ENCODE measurements around the gene CACNA1B.

CACNA1B gene

DNA sequence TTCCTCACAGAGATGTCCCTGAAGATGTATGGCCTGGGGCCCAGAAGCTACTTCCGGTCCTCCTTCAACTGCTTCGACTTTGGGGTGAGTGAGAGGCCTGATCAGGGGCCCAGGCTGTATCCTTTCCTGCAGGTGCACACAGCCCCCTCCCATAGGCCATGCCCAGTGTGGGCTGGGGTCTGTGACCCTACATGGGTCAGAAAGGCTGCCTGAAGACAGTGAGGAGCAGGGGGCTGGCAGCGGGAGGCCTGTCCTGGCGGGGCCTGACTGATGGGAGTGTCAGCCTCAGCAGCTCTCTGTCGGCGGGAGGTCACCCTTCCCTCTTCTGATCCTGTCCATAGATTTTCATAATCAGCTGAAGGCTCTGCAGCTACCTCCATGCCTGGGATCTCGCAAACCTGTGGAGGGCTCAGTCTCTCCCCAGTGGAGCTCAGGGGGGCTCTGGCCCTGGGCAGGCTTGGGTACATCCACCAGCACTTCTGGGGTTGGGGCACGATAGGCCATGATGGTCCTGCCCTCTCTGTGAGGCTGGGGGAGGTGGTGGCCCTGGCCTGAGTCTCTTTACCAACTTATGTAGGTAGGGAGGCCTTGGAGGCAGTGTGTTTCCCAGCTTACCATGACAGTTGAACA is 98.5 kb downstream of the CACNA1B start:
- no peak for TF ChIP-seq CEBPB (IDR thresholded peaks at IDR 0.05)
- TF ChIP-seq, protein P1, sequence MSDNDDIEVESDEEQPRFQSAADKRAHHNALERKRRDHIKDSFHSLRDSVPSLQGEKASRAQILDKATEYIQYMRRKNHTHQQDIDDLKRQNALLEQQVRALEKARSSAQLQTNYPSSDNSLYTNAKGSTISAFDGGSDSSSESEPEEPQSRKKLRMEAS (IDR thresholded peaks at IDR 0.05): no peak
- TF ChIP-seq CREB1 (IDR thresholded peaks at IDR 0.05; ENCODE audit: low read depth): no peak
- TF ChIP-seq TAF1 (IDR thresholded peaks at IDR 0.05; ENCODE audit: low read depth): no peak
- TF ChIP-seq FOXM1 (IDR thresholded peaks at IDR 0.05; ENCODE audit: borderline replicate concordance, low read depth): no peak
- no peak for TF ChIP-seq ZBTB7A (IDR thresholded peaks at IDR 0.05; ENCODE audit: low read depth)
- TF ChIP-seq NFIC (IDR thresholded peaks at IDR 0.05): no peak
- TF ChIP-seq, protein P2, sequence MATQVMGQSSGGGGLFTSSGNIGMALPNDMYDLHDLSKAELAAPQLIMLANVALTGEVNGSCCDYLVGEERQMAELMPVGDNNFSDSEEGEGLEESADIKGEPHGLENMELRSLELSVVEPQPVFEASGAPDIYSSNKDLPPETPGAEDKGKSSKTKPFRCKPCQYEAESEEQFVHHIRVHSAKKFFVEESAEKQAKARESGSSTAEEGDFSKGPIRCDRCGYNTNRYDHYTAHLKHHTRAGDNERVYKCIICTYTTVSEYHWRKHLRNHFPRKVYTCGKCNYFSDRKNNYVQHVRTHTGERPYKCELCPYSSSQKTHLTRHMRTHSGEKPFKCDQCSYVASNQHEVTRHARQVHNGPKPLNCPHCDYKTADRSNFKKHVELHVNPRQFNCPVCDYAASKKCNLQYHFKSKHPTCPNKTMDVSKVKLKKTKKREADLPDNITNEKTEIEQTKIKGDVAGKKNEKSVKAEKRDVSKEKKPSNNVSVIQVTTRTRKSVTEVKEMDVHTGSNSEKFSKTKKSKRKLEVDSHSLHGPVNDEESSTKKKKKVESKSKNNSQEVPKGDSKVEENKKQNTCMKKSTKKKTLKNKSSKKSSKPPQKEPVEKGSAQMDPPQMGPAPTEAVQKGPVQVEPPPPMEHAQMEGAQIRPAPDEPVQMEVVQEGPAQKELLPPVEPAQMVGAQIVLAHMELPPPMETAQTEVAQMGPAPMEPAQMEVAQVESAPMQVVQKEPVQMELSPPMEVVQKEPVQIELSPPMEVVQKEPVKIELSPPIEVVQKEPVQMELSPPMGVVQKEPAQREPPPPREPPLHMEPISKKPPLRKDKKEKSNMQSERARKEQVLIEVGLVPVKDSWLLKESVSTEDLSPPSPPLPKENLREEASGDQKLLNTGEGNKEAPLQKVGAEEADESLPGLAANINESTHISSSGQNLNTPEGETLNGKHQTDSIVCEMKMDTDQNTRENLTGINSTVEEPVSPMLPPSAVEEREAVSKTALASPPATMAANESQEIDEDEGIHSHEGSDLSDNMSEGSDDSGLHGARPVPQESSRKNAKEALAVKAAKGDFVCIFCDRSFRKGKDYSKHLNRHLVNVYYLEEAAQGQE (IDR thresholded peaks at IDR 0.05; ENCODE audit: low read depth): no peak
- TF ChIP-seq, protein P3, sequence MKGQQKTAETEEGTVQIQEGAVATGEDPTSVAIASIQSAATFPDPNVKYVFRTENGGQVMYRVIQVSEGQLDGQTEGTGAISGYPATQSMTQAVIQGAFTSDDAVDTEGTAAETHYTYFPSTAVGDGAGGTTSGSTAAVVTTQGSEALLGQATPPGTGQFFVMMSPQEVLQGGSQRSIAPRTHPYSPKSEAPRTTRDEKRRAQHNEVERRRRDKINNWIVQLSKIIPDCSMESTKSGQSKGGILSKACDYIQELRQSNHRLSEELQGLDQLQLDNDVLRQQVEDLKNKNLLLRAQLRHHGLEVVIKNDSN (IDR thresholded peaks at IDR 0.05): no peak
- TF ChIP-seq TCF12 (IDR thresholded peaks at IDR 0.05; ENCODE audit: low read depth): no peak
- no peak for TF ChIP-seq EP300 (IDR thresholded peaks at IDR 0.05; ENCODE audit: borderline replicate concordance)

DNA sequence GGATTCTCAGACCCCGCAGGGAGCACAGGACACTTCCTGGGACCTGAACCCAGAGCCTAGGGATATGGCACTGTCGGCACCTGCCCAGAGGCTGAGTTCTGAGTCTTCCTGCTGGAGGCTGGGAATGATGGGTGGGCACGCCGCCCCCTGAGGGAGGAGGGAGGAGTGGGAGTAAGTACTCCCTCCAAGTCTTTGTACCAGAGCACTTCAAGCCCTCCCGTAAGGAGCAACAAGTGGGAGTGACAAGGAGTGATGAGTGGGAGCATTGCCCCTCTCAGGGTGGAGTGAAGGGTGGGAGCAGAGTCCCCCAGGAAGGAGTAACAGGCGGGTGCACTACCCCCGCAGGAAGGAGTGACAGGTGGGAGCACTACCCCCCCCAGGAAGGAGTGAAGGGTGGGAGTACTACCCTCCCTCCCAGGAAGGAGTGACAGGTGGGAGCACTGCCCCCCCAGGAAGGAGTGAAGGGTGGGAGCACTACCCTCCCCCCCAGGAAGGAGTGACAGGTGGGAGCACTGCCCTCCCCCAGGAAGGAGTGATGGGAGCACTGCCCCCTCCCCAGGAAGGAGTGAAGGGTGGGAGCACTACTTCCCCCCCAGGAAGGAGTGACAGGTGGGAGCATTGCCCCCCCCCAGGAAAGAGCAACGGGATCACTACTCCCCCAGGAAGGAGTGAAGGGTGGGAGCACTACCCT is 100.1 kb downstream of the CACNA1B start:
- TF ChIP-seq TAF1 (IDR thresholded peaks at IDR 0.05; ENCODE audit: low read depth) (no peak), YY1 (IDR thresholded peaks at IDR 0.05; ENCODE audit: low read depth) (no peak), EGR1 (IDR thresholded peaks at IDR 0.05) (no peak), NFIC (IDR thresholded peaks at IDR 0.05) (no peak), CREB1 (IDR thresholded peaks at IDR 0.05; ENCODE audit: low read depth) (no peak), TCF12 (IDR thresholded peaks at IDR 0.05; ENCODE audit: low read depth) (no peak), FOXM1 (IDR thresholded peaks at IDR 0.05; ENCODE audit: borderline replicate concordance, low read depth) (no peak), RAD21 (IDR thresholded peaks at IDR 0.05; ENCODE audit: low read depth) (no peak), CEBPB (IDR thresholded peaks at IDR 0.05) (no peak), TEAD4 (IDR thresholded peaks at IDR 0.05) (no peak), EP300 (IDR thresholded peaks at IDR 0.05; ENCODE audit: borderline replicate concordance) (no peak), ZBTB7A (IDR thresholded peaks at IDR 0.05; ENCODE audit: low read depth) (no peak)
- TF ChIP-seq, protein P3 (IDR thresholded peaks at IDR 0.05): no peak
- TF ChIP-seq, protein P1 (IDR thresholded peaks at IDR 0.05): no peak
- TF ChIP-seq, protein P2 (IDR thresholded peaks at IDR 0.05; ENCODE audit: low read depth): no peak

DNA sequence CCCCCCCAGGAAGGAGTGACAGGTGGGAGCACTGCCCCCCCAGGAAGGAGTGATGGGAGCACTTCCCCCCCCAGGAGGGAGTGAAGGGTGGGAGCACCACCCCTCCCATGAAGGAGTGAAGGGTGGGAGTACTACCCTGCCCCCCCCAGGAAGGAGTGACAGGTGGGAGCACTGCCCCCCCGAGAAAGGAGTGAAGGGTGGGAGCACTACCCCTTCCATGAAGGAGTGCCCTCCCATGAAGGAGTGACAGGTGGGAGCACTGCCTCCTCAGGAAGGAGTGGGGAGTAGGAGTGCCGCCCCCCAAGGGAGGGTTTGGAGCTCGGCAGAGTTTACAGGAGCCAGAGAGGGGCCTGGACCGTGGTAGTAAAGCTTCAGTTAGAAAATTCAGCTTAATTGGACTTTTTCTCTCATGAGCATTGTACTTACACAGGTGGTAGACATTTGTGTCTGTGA is 100.7 kb downstream of the CACNA1B start:
- TF ChIP-seq TEAD4 (IDR thresholded peaks at IDR 0.05) (no peak), FOXM1 (IDR thresholded peaks at IDR 0.05; ENCODE audit: borderline replicate concordance, low read depth) (no peak), TAF1 (IDR thresholded peaks at IDR 0.05; ENCODE audit: low read depth) (no peak), RAD21 (IDR thresholded peaks at IDR 0.05; ENCODE audit: low read depth) (no peak), EP300 (IDR thresholded peaks at IDR 0.05; ENCODE audit: borderline replicate concordance) (no peak), ZBTB7A (IDR thresholded peaks at IDR 0.05; ENCODE audit: low read depth) (no peak), EGR1 (IDR thresholded peaks at IDR 0.05) (no peak), NFIC (IDR thresholded peaks at IDR 0.05) (no peak)
- TF ChIP-seq, protein P3 (IDR thresholded peaks at IDR 0.05): no peak
- TF ChIP-seq, protein P1 (IDR thresholded peaks at IDR 0.05): no peak

DNA sequence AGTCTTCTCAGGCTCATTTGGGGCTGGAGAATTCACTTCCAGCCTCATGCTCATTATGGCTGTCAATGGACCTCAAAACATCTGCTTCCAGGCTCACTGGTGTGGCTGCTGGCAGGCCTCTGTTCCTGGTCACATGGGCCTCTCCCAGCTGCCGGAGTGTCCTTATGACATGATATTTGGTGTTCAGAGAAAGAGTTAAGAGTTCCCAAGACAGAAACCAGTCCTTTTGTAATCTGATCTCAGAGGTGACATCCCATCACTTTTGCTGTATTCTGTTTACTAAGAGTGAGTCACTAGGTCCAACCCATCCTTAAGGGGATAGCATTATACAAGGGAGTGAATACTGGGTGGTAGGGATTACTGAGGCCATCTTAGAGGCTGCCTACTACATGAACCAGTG is 104.6 kb downstream of the CACNA1B start:
- TF ChIP-seq TEAD4 (IDR thresholded peaks at IDR 0.05): no peak
- TF ChIP-seq, protein P1 (IDR thresholded peaks at IDR 0.05): no peak
- TF ChIP-seq EP300 (IDR thresholded peaks at IDR 0.05; ENCODE audit: borderline replicate concordance): no peak
- no peak for TF ChIP-seq ZBTB7A (IDR thresholded peaks at IDR 0.05; ENCODE audit: low read depth)

DNA sequence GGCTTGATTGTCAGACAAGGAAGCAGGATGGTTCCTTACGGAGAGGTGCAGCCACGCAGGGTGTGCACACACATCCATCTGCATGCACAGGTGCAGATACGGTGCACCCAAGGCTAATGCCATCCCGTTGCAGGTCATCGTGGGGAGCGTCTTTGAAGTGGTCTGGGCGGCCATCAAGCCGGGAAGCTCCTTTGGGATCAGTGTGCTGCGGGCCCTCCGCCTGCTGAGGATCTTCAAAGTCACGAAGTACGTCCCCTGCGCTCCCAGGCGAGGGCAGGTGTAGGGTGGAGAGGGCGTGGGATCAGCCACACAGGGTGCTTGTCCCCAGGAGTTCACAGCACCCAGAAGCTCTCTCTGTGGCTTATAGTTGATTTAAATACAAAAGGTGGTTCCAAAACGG is 106.4 kb downstream of the CACNA1B start:
- TF ChIP-seq CEBPB (IDR thresholded peaks at IDR 0.05) (no peak), EGR1 (IDR thresholded peaks at IDR 0.05) (no peak), CREB1 (IDR thresholded peaks at IDR 0.05; ENCODE audit: low read depth) (no peak)

Measured in Ishikawa (cell line).